Measurements from ENCODE around the gene SIM1.

SIM1 gene

DNA sequence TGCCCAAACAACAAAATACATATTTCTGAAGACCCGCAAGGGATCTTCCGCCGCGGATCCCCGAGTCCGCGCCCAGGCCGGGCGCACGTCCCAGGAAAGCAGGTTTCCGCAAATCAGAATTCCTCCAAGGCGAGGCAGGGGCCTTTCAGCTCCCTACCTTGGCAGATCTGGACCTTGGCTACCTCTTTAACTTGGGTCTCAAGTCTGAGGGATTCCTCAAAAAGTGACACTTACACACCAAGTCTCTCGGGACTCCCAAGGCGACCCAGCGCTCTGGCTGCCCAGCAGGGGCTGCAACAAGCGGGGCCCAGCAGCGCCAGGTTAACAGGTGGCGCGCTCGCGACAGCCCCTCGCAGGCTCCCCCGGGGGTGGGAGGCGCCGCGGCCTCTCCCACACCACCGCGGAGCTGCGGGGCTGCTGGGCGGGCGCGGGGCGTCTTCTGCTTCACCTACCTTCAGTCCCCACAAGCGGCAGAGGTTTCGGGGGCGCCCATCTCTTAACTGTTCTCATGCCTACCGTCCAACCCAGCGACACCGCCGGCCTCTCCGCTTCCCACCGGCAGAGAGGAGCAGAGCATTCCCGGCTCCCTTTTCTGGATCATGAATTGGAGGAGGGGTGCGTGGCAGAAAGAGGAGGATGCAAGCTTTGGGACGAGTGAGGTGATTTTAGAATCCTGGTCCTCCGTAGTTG lies 414 bp downstream of the SIM1 start:
- peaks cover 84% of the 10 kb centered on the region for H3K27me3 Mint-ChIP-seq
- no peak for DNase-seq
- peaks cover 23% of the 10 kb centered on the region for H3K9me3 Mint-ChIP-seq
- no peak overlapping the region for H3K4me3 Mint-ChIP-seq
- H3K36me3 Mint-ChIP-seq (ENCODE audit: low read depth), result no peaks in the 10 kb centered on the region
- peaks cover 30% of the 10 kb centered on the region for H3K4me1 Mint-ChIP-seq (ENCODE audit: low read depth)
- H3K27ac Mint-ChIP-seq, result no peak overlapping the region

DNA sequence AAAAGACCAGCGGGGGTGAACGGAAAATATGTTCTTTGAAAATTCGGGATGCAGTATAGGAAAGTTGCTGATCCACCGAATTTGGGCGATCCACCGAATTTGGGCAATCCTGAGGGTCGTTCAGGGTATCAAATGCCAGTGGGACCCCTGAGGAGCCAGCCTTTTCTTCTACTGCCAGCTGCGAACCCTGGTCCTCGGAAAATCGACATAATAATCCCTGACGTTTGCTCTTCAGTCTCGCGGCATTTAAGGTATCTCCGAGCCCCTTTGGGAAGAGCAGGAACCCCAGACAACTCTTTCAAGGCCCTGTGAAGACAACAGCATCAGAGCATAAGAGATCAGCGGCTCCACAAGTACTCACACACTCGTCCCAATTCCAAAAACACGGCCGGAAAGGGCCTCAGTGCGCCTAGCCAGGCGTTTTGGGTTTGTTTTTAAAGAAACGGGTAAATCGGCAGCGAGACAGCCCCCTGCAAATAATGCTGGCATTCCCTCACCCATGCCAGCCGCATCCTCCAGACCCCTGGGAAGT lies 1.0 kb downstream of the SIM1 start:
- no peak for DNase-seq
- peaks cover 79% of the 10 kb centered on the region for H3K27me3 Mint-ChIP-seq
- H3K4me1 Mint-ChIP-seq (ENCODE audit: low read depth), result peaks cover 30% of the 10 kb centered on the region
- H3K9me3 Mint-ChIP-seq, result peaks cover 26% of the 10 kb centered on the region
- no peak overlapping the region for H3K4me3 Mint-ChIP-seq
- no peak overlapping the region for H3K27ac Mint-ChIP-seq
- no peaks in the 10 kb centered on the region for H3K36me3 Mint-ChIP-seq (ENCODE audit: low read depth)

DNA sequence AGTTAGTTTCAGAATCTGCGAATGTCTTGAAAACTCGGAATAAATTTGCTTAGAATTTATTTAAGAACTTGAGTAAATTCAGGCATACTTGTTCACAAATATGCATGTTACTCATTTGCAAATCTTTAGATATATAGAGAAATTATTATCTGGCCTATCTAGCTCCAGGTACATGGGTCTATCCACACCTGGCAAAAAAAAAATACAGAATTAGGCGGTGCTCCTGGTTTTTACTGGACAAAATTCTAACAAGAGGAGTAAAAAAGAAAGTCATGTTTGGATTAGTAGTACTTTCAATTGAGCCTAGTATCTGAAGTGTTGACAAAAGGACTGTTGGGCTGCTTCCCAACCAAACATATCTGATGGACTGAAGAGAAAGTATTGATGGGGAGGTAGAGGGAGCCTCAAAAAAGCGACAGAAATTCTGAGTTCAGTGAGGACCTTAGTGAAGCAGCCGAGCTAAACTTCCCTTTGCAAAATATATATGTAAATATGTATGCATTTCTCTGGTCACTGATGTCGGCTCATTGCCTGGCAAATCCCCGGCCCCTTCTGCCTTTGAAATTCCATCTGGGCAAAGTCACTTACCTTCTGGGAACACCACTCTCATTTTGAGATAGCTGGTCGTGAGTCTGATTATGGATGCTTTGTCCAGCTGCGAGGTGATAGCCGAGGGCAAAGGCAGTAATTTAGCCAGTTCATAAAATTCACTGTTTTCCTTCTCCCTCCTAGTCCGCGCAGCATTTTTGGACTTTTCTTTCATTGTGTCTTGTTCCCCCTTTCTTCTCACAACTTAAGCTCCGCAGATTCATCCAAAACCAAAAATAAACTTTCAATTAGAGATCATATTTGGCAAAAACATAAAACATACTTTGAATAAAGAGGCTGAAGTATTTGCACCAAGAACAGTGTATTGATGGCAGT lies 1.8 kb downstream of the SIM1 start:
- Mint-ChIP-seq H3K4me1 (ENCODE audit: low read depth) (peaks cover 29% of the 10 kb centered on the region), H3K27me3 (peaks cover 72% of the 10 kb centered on the region), H3K36me3 (ENCODE audit: low read depth) (no peaks in the 10 kb centered on the region), H3K27ac (peak overlapping the region; percentile 11), H3K4me3 (no peak overlapping the region), H3K9me3 (peaks cover 25% of the 10 kb centered on the region)
- DNase-seq, result no peak

- peaks cover 63% of the 10 kb centered on the region for H3K27me3 Mint-ChIP-seq
- H3K9me3 Mint-ChIP-seq, result peaks cover 21% of the 10 kb centered on the region
- no peak overlapping the region for H3K27ac Mint-ChIP-seq
- no peak for DNase-seq
- peaks cover 25% of the 10 kb centered on the region for H3K4me1 Mint-ChIP-seq (ENCODE audit: low read depth)
- no peak overlapping the region for H3K4me3 Mint-ChIP-seq
- H3K36me3 Mint-ChIP-seq (ENCODE audit: low read depth), result no peaks in the 10 kb centered on the region
Measured at GRCh38 chr6:100461917-100462705, 2.6 kb downstream of the SIM1 start.

- Mint-ChIP-seq H3K36me3 (ENCODE audit: low read depth) (no peaks in the 10 kb centered on the region), H3K27ac (no peak overlapping the region), H3K27me3 (peaks cover 56% of the 10 kb centered on the region), H3K4me3 (no peak overlapping the region), H3K9me3 (peaks cover 14% of the 10 kb centered on the region), H3K4me1 (ENCODE audit: low read depth) (peaks cover 18% of the 10 kb centered on the region)
- DNase-seq, result no peak
Measured at GRCh38 chr6:100461278-100461916, 3.3 kb downstream of the SIM1 start.

DNA sequence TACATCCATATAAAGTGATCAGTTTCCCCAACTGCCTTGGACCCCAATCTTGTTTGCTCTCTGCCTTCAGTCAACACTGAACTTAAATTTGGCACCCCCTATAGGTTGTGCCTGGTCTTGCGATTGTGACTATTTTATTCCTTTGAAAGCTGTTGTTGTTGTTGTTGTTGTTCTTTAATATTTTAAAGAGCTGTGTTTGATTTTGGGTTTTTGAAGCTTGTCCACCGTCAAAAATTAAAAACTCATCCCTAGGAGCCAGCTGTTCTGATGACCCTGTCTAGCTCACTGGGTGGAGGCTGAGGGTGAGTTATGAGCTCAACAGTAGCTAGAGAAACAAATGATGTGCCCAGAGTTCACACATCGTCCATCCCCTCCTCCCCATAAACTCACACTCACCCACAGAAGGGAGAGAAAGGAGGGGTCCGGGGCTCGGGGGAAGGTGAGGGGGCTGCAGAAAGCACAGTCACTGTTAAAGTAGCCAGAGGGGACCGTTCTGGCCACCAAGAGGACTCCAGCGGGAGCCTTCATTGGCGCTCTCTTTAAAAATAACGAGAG lies 4.0 kb downstream of the SIM1 start:
- H3K36me3 Mint-ChIP-seq (ENCODE audit: low read depth), result no peaks in the 10 kb centered on the region
- peaks cover 49% of the 10 kb centered on the region for H3K27me3 Mint-ChIP-seq
- no peak overlapping the region for H3K4me3 Mint-ChIP-seq
- peaks cover 10% of the 10 kb centered on the region for H3K9me3 Mint-ChIP-seq
- DNase-seq, result no peak
- peaks cover 17% of the 10 kb centered on the region for H3K4me1 Mint-ChIP-seq (ENCODE audit: low read depth)
- H3K27ac Mint-ChIP-seq, result no peak overlapping the region

GRCh38 chr6:100459592-100460184 lies 5.0 kb downstream of the SIM1 start:
- Mint-ChIP-seq H3K4me3 (no peak overlapping the region), H3K27ac (no peak overlapping the region), H3K36me3 (ENCODE audit: low read depth) (no peaks in the 10 kb centered on the region), H3K9me3 (peaks cover 16% of the 10 kb centered on the region), H3K27me3 (peaks cover 40% of the 10 kb centered on the region), H3K4me1 (ENCODE audit: low read depth) (peaks cover 13% of the 10 kb centered on the region)
- DNase-seq, result no peak

- no peaks in the 10 kb centered on the region for H3K36me3 Mint-ChIP-seq (ENCODE audit: low read depth)
- H3K9me3 Mint-ChIP-seq, result peaks cover 19% of the 10 kb centered on the region
- DNase-seq, result no peak
- no peak overlapping the region for H3K27ac Mint-ChIP-seq
- no peak overlapping the region for H3K4me3 Mint-ChIP-seq
- peaks cover 35% of the 10 kb centered on the region for H3K27me3 Mint-ChIP-seq
- peaks cover 13% of the 10 kb centered on the region for H3K4me1 Mint-ChIP-seq (ENCODE audit: low read depth)
Measured at GRCh38 chr6:100458841-100459591, 5.7 kb downstream of the SIM1 start.

GRCh38 chr6:100457311-100457990 lies 7.3 kb downstream of the SIM1 start:
- H3K4me1 Mint-ChIP-seq (ENCODE audit: low read depth), result peaks cover 10% of the 10 kb centered on the region
- no peaks in the 10 kb centered on the region for H3K36me3 Mint-ChIP-seq (ENCODE audit: low read depth)
- H3K27me3 Mint-ChIP-seq, result peaks cover 19% of the 10 kb centered on the region
- no peak overlapping the region for H3K4me3 Mint-ChIP-seq
- peaks cover 19% of the 10 kb centered on the region for H3K9me3 Mint-ChIP-seq
- no peak overlapping the region for H3K27ac Mint-ChIP-seq
- DNase-seq, result no peak

DNA sequence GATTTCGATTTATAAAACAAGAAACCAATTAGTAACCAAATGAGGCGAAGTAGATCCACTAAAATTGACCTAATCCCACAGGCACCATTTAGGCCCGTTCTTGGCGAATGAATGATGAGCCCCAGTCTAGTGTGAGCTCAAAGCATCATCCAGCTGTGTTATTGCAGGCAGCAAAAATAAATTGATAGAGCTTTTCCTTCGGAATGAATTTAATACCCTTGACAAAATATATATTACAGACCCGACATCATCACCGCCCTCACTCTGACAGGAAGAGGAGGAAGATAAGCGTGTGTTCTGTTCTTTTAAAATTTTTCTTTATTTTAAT lies 7.8 kb downstream of the SIM1 start:
- Mint-ChIP-seq H3K27ac (no peak overlapping the region), H3K36me3 (ENCODE audit: low read depth) (no peaks in the 10 kb centered on the region), H3K9me3 (peaks cover 14% of the 10 kb centered on the region), H3K27me3 (peaks cover 13% of the 10 kb centered on the region), H3K4me3 (no peak overlapping the region), H3K4me1 (ENCODE audit: low read depth) (peaks cover 7% of the 10 kb centered on the region)
- no peak for DNase-seq

GRCh38 chr6:100456141-100456907 lies 8.4 kb downstream of the SIM1 start:
- Mint-ChIP-seq H3K4me1 (ENCODE audit: low read depth) (peaks cover 6% of the 10 kb centered on the region), H3K9me3 (peaks cover 14% of the 10 kb centered on the region), H3K27me3 (peaks cover 9% of the 10 kb centered on the region)

More at GRCh38 chr6:100456141-100456907, 8.4 kb downstream of the SIM1 start:
- DNase-seq, result no peak
- Mint-ChIP-seq H3K36me3 (ENCODE audit: low read depth) (no peaks in the 10 kb centered on the region), H3K27ac (no peak overlapping the region), H3K4me3 (no peak overlapping the region)
